ENCODE data around the gene RNF167. TPM values are rescaled to one million over a fixed set of nuclear protein-coding genes. Genes with fewer than 3 reads are reported as not detected.

Gene RNF167
- total and polyA plus RNA-seq, 2 of the 13 experiments (the other 11 are each of a cell fraction or from before 2014, with no cell fraction given): 44.1 to 45.4 TPM

GRCh38 chr17:4939796-4940554 is at the start of gene RNF167, which contains the start of gene SLC25A11 (continued):
- TF ChIP-seq HBP1 (CRISPR knock-in tag; IDR thresholded peaks at IDR 0.05; ENCODE audit: low read depth) (no peak), ZNF12 (CRISPR knock-in tag; IDR thresholded peaks at IDR 0.05) (no peak), ZNF281 (CRISPR knock-in tag; IDR thresholded peaks at IDR 0.05; ENCODE audit: borderline replicate concordance) (no peak), ZNF280B (CRISPR knock-in tag; IDR thresholded peaks at IDR 0.05; ENCODE audit: borderline replicate concordance) (no peak), ZFP91 (CRISPR knock-in tag; IDR thresholded peaks at IDR 0.05; ENCODE audit: borderline replicate concordance) (peak; percentile 45; the same call in 1 of the 2 replicates), SOX5 (CRISPR knock-in tag; IDR thresholded peaks at IDR 0.05; ENCODE audit: borderline replicate concordance) (no peak), MLLT10 (CRISPR knock-in tag; IDR thresholded peaks at IDR 0.05) (no peak), CAMTA2 (CRISPR knock-in tag; IDR thresholded peaks at IDR 0.05; ENCODE audit: borderline replicate concordance) (no peak), STAT6 (CRISPR knock-in tag; IDR thresholded peaks at IDR 0.05; ENCODE audit: borderline replicate concordance) (peak; percentile 52; the same call in 1 of the 2 replicates), REST (IDR thresholded peaks at IDR 0.05; ENCODE audit: borderline replicate concordance in 1 of 2, low read depth in 1 of 2, low read length in 2 of 2) (no peak), ZNF790 (CRISPR knock-in tag; IDR thresholded peaks at IDR 0.05; ENCODE audit: borderline replicate concordance) (no peak), HCFC1 (IDR thresholded peaks at IDR 0.05; ENCODE audit: low read depth, low read length) (no peak), IRF2 (CRISPR knock-in tag; IDR thresholded peaks at IDR 0.05) (peak; percentile 25; the same call in 1 of the 2 replicates)

Data from HepG2 (cell line).